Articular chondrocyte of knee joint (primary cell): Measurements from ENCODE around the gene TYRO3. TPM values are rescaled to one million over a fixed set of nuclear protein-coding genes. Genes with fewer than 3 reads are reported as not detected.

Experiments used
- total RNA-seq: library from RNA; depleted of rRNA; stranded (reverse); fragments of >200 nt; gene quantifications from 2 replicates; pipeline ENCODE4 v1.2.3, GENCODE V29; 2012

The TYRO3 gene
- total RNA-seq: 4.8 and 7.3 TPM in 2 replicates

DNA sequence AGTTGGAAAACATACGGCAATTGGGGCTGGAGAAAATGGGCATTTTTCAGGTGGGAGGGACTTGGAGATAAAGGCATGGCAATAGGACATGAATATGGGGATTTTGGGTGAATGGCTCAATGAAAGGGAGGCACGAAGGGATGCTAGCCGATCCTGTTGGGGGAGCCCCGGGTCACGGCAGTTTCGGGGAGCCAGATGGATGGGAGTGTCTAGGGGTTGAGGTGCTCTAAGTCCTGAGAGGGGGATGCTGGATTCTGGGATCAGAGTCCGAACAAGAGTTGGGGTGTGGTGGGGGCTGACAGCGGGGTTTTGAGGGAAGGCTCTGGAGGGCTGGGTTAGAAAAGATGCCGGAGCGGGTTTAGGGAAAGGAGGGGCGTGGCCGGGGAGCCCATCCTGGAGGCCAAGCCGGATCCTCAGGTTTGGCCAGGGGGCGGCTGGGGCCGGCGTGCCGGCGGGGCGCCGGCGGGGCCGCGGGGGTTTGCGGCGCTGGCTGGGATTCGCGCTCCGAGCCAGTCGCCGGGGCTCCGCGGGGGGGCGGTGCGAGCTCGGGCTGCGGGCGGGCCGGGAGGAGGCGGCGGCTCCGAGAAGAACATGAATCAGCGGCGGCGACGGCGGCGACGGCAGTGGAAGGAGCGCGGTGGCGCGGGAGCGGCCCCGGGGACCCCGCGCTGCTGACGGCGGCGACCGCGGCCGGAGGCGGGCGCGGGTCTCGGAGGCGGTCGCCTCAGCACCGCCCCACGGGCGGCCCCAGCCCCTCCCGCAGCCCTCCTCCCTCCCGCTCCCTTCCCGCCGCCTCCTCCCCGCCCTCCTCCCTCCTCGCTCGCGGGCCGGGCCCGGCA, at the start of gene TYRO3:
Gene TYRO3, plus strand, starts transcription at position 813 of the 839 bp plus-strand sequence. CDS start 46 bp downstream, outside the sequence.

DNA sequence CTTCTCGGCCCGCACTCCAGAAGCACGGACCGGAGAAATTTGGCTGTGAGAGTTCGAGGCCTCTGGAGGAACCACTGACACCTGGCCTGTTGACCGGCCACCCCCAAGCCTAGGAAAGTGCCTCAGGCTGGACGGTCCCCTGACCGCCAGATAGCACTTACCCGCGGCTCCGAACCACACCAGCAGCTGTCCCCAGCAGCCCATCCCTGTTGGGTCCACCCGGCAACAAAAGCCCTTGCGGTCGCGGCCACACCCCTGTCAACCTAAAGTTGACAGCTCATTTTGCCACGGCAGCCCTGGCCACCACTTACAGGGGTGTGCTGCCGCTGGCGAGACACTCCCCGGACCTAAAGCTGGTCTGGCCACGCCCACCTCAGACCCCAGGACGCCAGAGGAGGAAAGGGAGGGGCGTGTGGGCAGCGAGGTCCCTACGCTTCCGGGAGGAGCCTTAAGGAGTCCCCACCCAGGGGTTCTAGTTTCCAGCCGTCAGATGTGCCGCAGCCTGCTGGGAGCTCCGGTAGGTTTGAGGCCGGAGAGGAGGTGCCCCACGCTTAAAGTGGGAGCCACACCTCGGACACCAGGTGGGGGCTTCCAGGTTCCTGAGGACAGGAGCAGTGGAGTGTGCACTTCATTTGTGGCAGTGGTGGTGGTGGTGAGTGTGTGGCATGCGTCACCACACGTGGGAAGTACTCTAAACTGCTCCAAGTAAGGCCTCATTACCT, 45.3 kb upstream of the TYRO3 start, which contains the start of gene LTK:
Gene LTK, minus strand, starts transcription at position 322 of the 722 bp plus-strand sequence. Its CDS starts 118 bp downstream, at position 204.

Other genes with a start within 250 kb of the TYRO3 start
- gene OIP5, start 226.6 kb upstream of the TYRO3 start, total RNA-seq: 3.7 and 5.1 TPM in 2 replicates
- 35.3 and 54.3 TPM in 2 replicates for gene NUSAP1, start 226.3 kb upstream of the TYRO3 start, total RNA-seq
- gene NDUFAF1, start 156.7 kb upstream of the TYRO3 start, total RNA-seq: 31.1 and 33.8 TPM in 2 replicates
- 36.0 and 44.9 TPM in 2 replicates for gene RTF1, start 142.1 kb upstream of the TYRO3 start, total RNA-seq
- 0.11 and 0.26 TPM in 2 replicates for gene ITPKA, start 65.3 kb upstream of the TYRO3 start, total RNA-seq
- gene LTK, start 45.4 kb upstream of the TYRO3 start, total RNA-seq: 0.11 and 0.13 TPM in 2 replicates
- gene RPAP1, start 15.0 kb upstream of the TYRO3 start, total RNA-seq: 8.2 and 12.0 TPM in 2 replicates
- gene MGA, start 101.2 kb downstream of the TYRO3 start, total RNA-seq: 46.3 and 54.9 TPM in 2 replicates
- gene MAPKBP1, start 215.3 kb downstream of the TYRO3 start, total RNA-seq: 17.1 and 20.1 TPM in 2 replicates